PC-9 (cell line): ENCODE data around the gene DUSP16. TPM values are rescaled to one million over a fixed set of nuclear protein-coding genes. Genes with fewer than 3 reads are reported as not detected.

ENCODE experiments used
- BruUV-seq: library from RNA; stranded (reverse); fragments of 400-500 nt; replicated peaks from 2 replicates; lab custom pipeline; 2021; lab: Mats Ljungman, UMichigan
- CTCF ChIA-PET: fragments of 300-600 bp; sonication (Branson Sonifier 250); formaldehyde crosslinking; loops from one replicate; lab custom pipeline; 2022; ENCODE audit warnings: antibody characterized with exemption; lab: Charles Lee
- POLR2A ChIA-PET: fragments of 300-600 bp; sonication (Branson Sonifier 250); formaldehyde crosslinking; loops from one replicate; lab custom pipeline; 2022; ENCODE audit warnings: antibody characterized with exemption; ENCODE audit not compliant: unreplicated experiment; lab: Charles Lee
- DNase-seq, 2 experiments: peaks; one replicate each; pipeline versions ENCODE4 v3.0.0 to v3.0.0-alpha.2; 2015 to 2022; ENCODE audit warnings: mixed read lengths in 1 of 2
- H2AFZ ChIP-seq: fragments of 200-600 bp; sonication (generic); 2 replicates; pipeline ENCODE4 v1.8.1; 2017; ENCODE audit warnings: antibody characterized with exemption
- H3F3A ChIP-seq: fragments of 200-600 bp; sonication (generic); 2 replicates; pipeline ENCODE4 v1.8.1; 2017; ENCODE audit warnings: antibody characterized with exemption, mild to moderate bottlenecking, low read depth; ENCODE audit not compliant: insufficient read depth
- H3K27ac ChIP-seq: fragments of 200-600 bp; sonication (generic); 2 replicates; pipeline ENCODE4 v1.6.1; 2016; ENCODE audit warnings: mixed run types
- H3K27me3 ChIP-seq: fragments of 200-600 bp; sonication (generic); 2 replicates; pipeline ENCODE4 v1.6.1; 2016; ENCODE audit warnings: low read depth, mixed run types; ENCODE audit not compliant: insufficient read depth
- H3K36me3 ChIP-seq: fragments of 200-600 bp; sonication (generic); 2 replicates; pipeline ENCODE4 v1.6.1; 2016; ENCODE audit warnings: low read depth, mixed run types
- H3K4me1 ChIP-seq: fragments of 200-600 bp; sonication (generic); replicated peaks from 2 replicates; pipeline ENCODE4 v1.6.1; 2016; ENCODE audit warnings: mixed run types; ENCODE audit not compliant: insufficient read depth
- H3K4me2 ChIP-seq: fragments of 200-600 bp; sonication (generic); 2 replicates; pipeline ENCODE4 v1.6.1; 2017; ENCODE audit warnings: mixed run types
- H3K4me3 ChIP-seq: fragments of 200-600 bp; sonication (generic); 2 replicates; pipeline ENCODE4 v1.6.1; 2016; ENCODE audit warnings: mixed run types
- H3K79me2 ChIP-seq: fragments of 200-600 bp; sonication (generic); 2 replicates; pipeline ENCODE4 v1.6.1; 2017; ENCODE audit warnings: low read depth, mixed run types
- H3K9me2 ChIP-seq: fragments of 200-600 bp; sonication (generic); 2 replicates; pipeline ENCODE4 v1.8.1; 2017; ENCODE audit warnings: mild to moderate bottlenecking; ENCODE audit not compliant: insufficient read depth
- H3K9me3 ChIP-seq: fragments of 200-600 bp; sonication (generic); 2 replicates; pipeline ENCODE4 v1.8.1; 2016; ENCODE audit warnings: low read depth; ENCODE audit not compliant: insufficient read depth
- H4K20me1 ChIP-seq: fragments of 200-600 bp; sonication (generic); 2 replicates; pipeline ENCODE4 v1.8.1; 2017; ENCODE audit not compliant: insufficient read depth
- CTCF ChIP-seq: fragments of 200-600 bp; sonication (generic); conservative IDR thresholded peaks from 2 replicates; pipeline ENCODE4 v1.6.1; 2017; ENCODE audit warnings: mixed run types, antibody characterized with exemption, mild to moderate bottlenecking, moderate library complexity
- EZH2 ChIP-seq: fragments of 200-600 bp; sonication (generic); IDR thresholded peaks from 2 replicates; pipeline ENCODE4 v1.8.0; 2017; ENCODE audit warnings: antibody characterized with exemption, low read depth
- intact Hi-C: fragments of 100-400 bp; cut with micrococcal nuclease; formaldehyde crosslinking; loops from one replicate; pipeline ENCODE4 v1.10.0; 2022; ENCODE audit not compliant: unreplicated experiment
- total RNA-seq: library from RNA; stranded (reverse); gene quantifications from 2 replicates; pipeline ENCODE4 v1.2.3, GENCODE V29; 2021

The DUSP16 gene
- total RNA-seq, 1 experiment from 2014 or later = 24.8 TPM

- H3K27ac ChIP-seq = no peak overlapping the region
- CTCF ChIA-PET = no interaction called here
- H3K79me2 ChIP-seq = no peaks in the 10 kb centered on the region
- no peaks in the 10 kb centered on the region for H3F3A ChIP-seq
- H3K27me3 ChIP-seq = no peaks in the 10 kb centered on the region
- H2AFZ ChIP-seq = no peak overlapping the region
- intact Hi-C loops = no loop called here
- DNase-seq = no peak
- POLR2A ChIA-PET = no interaction called here
- no peaks in the 10 kb centered on the region for H3K9me3 ChIP-seq
- no TSS peak for BruUV-seq
- no peak overlapping the region for H3K4me2 ChIP-seq
- no peaks in the 10 kb centered on the region for H3K4me1 ChIP-seq
- no peak overlapping the region for H3K4me3 ChIP-seq
- no peak for TF ChIP-seq EZH2
- TF ChIP-seq CTCF = no peak
- H4K20me1 ChIP-seq = no peaks in the 10 kb centered on the region
- H3K36me3 ChIP-seq = no peaks in the 10 kb centered on the region
- no peaks in the 10 kb centered on the region for H3K9me2 ChIP-seq
These were observed 19.7 kb downstream of the DUSP16 start for GRCh38 chr12:12542964-12543363.

- no peaks in the 10 kb centered on the region for H3K9me2 ChIP-seq
- H3K4me3 ChIP-seq = no peak overlapping the region
- ChIA-PET POLR2A (no interaction called here), CTCF (no interaction called here)
- DNase-seq = no peak
- H3F3A ChIP-seq = no peaks in the 10 kb centered on the region
- H3K9me3 ChIP-seq = no peaks in the 10 kb centered on the region
- TF ChIP-seq EZH2 (no peak), CTCF (no peak)
- H3K27ac ChIP-seq = no peak overlapping the region
- intact Hi-C loops = no loop called here
- no TSS peak for BruUV-seq
- H3K4me2 ChIP-seq = no peak overlapping the region
- H3K36me3 ChIP-seq = no peaks in the 10 kb centered on the region
- H3K27me3 ChIP-seq = no peaks in the 10 kb centered on the region
- H4K20me1 ChIP-seq = no peaks in the 10 kb centered on the region
- H3K4me1 ChIP-seq = no peaks in the 10 kb centered on the region
- no peak overlapping the region for H2AFZ ChIP-seq
- H3K79me2 ChIP-seq = no peaks in the 10 kb centered on the region
These were observed 20.4 kb downstream of the DUSP16 start for GRCh38 chr12:12542286-12542685.

- no peaks in the 10 kb centered on the region for H3K36me3 ChIP-seq
- intact Hi-C loops = no loop called here
- ChIA-PET CTCF (no interaction called here), POLR2A (interaction anchor here (0.6 kb wide), 1 partner anchor 83 kb away, joined by 5 read pairs; no protein-coding TSS in a partner anchor)
- BruUV-seq = no TSS peak
- H3K9me2 ChIP-seq = no peaks in the 10 kb centered on the region
- no peaks in the 10 kb centered on the region for H3K27me3 ChIP-seq
- no peaks in the 10 kb centered on the region for H3F3A ChIP-seq
- H3K4me2 ChIP-seq = no peak overlapping the region
- no peaks in the 10 kb centered on the region for H3K9me3 ChIP-seq
- H2AFZ ChIP-seq = no peak overlapping the region
- H3K4me1 ChIP-seq = no peaks in the 10 kb centered on the region
- DNase-seq = no peak
- no peaks in the 10 kb centered on the region for H4K20me1 ChIP-seq
- no peak overlapping the region for H3K27ac ChIP-seq
- no peak overlapping the region for H3K4me3 ChIP-seq
- TF ChIP-seq EZH2 = no peak
- TF ChIP-seq CTCF = no peak
- H3K79me2 ChIP-seq = no peaks in the 10 kb centered on the region
These were observed 20.9 kb downstream of the DUSP16 start for GRCh38 chr12:12541782-12542181.
